Thymus (tissue), 11 donors: ENCODE data around the gene EPB41L4A. TPM values are rescaled to one million over a fixed set of nuclear protein-coding genes. Genes with fewer than 3 reads are reported as not detected.

ENCODE experiments used
- DNase-seq, 9 donors: peaks; one replicate each; pipeline ENCODE4 v3.0.0-alpha.2; 2013; ENCODE audit warnings: low spot score in 9 of 9, low read depth in 6 of 9, missing footprints in 1 of 9
- H3K27ac ChIP-seq, 2 donors: one replicate each; pipeline ENCODE4 v1.5.1; 2013; ENCODE audit warnings: control low read depth in 1 of 2, low read depth in 1 of 2, low read length in 1 of 2, mild to moderate bottlenecking in 1 of 2, moderate library complexity in 1 of 2
- H3K27me3 ChIP-seq, 2 donors: one replicate each; pipeline ENCODE4 v1.5.1; 2013; ENCODE audit warnings: low read length in 1 of 2; ENCODE audit not compliant: control insufficient read depth in 2 of 2, insufficient read depth in 1 of 2
- H3K36me3 ChIP-seq, 2 donors: one replicate each; pipeline ENCODE4 v1.5.1; 2013; ENCODE audit warnings: low read length in 1 of 2, mild to moderate bottlenecking in 1 of 2, moderate library complexity in 1 of 2; ENCODE audit not compliant: control insufficient read depth in 2 of 2, insufficient read depth in 2 of 2
- H3K4me1 ChIP-seq, 2 donors: one replicate each; pipeline ENCODE4 v1.5.1; 2013; ENCODE audit warnings: low read length in 2 of 2; ENCODE audit not compliant: control insufficient read depth in 2 of 2, insufficient read depth in 2 of 2
- H3K4me3 ChIP-seq, 2 donors: one replicate each; pipeline ENCODE4 v1.5.1; 2013; ENCODE audit warnings: low read length in 2 of 2, control low read depth in 1 of 2, mild to moderate bottlenecking in 1 of 2
- H3K9me3 ChIP-seq, 2 donors: one replicate each; pipeline ENCODE4 v1.5.1; 2013; ENCODE audit warnings: low read length in 1 of 2, mild to moderate bottlenecking in 1 of 2; ENCODE audit not compliant: control insufficient read depth in 2 of 2, insufficient read depth in 1 of 2
- WGBS: extraction: QIAGEN DNeasy Blood & Tissue Kit; methylation state at CpG from one replicate; pipeline ENCODE4 v1.1.7; 2013; 5-methylcytosine and 5-hydroxymethylcytosine counted together
- polyA plus RNA-seq: library from polyadenylated mRNA; stranded (reverse); fragments of 200-250 nt; gene quantifications from one replicate; pipeline ENCODE4 v1.2.3, GENCODE V29; 2013
- total RNA-seq: library from RNA; stranded (reverse); fragments of 120-200 nt; gene quantifications from one replicate; pipeline ENCODE4 v1.2.4, GENCODE V29; 2013
- donor health status: healthy.

EPB41L4A gene
- total and polyA plus RNA-seq, 2 donors, result 4.8 to 5.2 TPM

- Histone ChIP-seq H3K4me3 (no peak overlapping the region), H3K27me3 (no peaks in the 10 kb centered on the region), H3K27ac (no peak overlapping the region), H3K4me1 (no peaks in the 10 kb centered on the region), H3K9me3 (no peaks in the 10 kb centered on the region), H3K36me3 (no peaks in the 10 kb centered on the region)
- WGBS, result 91% methylated on average over 5 of the region's 5 CpGs
- no peak for DNase-seq
Measured at GRCh38 chr5:112338681-112339337, 80.3 kb downstream of the EPB41L4A start.

GRCh38 chr5:112333331-112333781 lies 85.7 kb downstream of the EPB41L4A start:
- H3K4me1 ChIP-seq, result no peaks in the 10 kb centered on the region
- no peaks in the 10 kb centered on the region for H3K27me3 ChIP-seq
- H3K4me3 ChIP-seq, result no peak overlapping the region
- WGBS, result 40% methylated on average over 5 of the region's 5 CpGs
- H3K9me3 ChIP-seq, result no peaks in the 10 kb centered on the region
- no peak for DNase-seq
- no peak overlapping the region for H3K27ac ChIP-seq
- H3K36me3 ChIP-seq, result no peaks in the 10 kb centered on the region

- Histone ChIP-seq H3K4me3 (no peak overlapping the region), H3K27ac (no peak overlapping the region), H3K36me3 (no peaks in the 10 kb centered on the region), H3K27me3 (no peaks in the 10 kb centered on the region), H3K4me1 (no peaks in the 10 kb centered on the region), H3K9me3 (no peaks in the 10 kb centered on the region)
- no peak for DNase-seq
- WGBS, result 69% methylated on average over 2 of the region's 2 CpGs
Measured at GRCh38 chr5:112331892-112332291, 87.2 kb downstream of the EPB41L4A start.

GRCh38 chr5:112329419-112330090 lies 89.5 kb downstream of the EPB41L4A start:
- Histone ChIP-seq H3K4me1 (no peaks in the 10 kb centered on the region), H3K9me3 (no peaks in the 10 kb centered on the region), H3K36me3 (no peaks in the 10 kb centered on the region), H3K27me3 (no peaks in the 10 kb centered on the region), H3K27ac (no peak overlapping the region), H3K4me3 (no peak overlapping the region)
- no peak for DNase-seq
- WGBS, result 25% methylated on average over 5 of the region's 5 CpGs

- Histone ChIP-seq H3K36me3 (no peaks in the 10 kb centered on the region), H3K9me3 (no peaks in the 10 kb centered on the region), H3K4me3 (no peak overlapping the region), H3K27me3 (no peaks in the 10 kb centered on the region), H3K27ac (no peak overlapping the region), H3K4me1 (no peaks in the 10 kb centered on the region)
- no peak for DNase-seq
Measured at GRCh38 chr5:112323166-112323565, 95.9 kb downstream of the EPB41L4A start.

- no peaks in the 10 kb centered on the region for H3K27me3 ChIP-seq
- no peaks in the 10 kb centered on the region for H3K36me3 ChIP-seq
- H3K27ac ChIP-seq, result no peak overlapping the region
- WGBS, result 93% methylated on average over 3 of the region's 3 CpGs
- H3K9me3 ChIP-seq, result no peaks in the 10 kb centered on the region
- DNase-seq, result no peak
- H3K4me1 ChIP-seq, result no peaks in the 10 kb centered on the region
- no peak overlapping the region for H3K4me3 ChIP-seq
Measured at GRCh38 chr5:112320408-112320807, 98.7 kb downstream of the EPB41L4A start.

- no peaks in the 10 kb centered on the region for H3K9me3 ChIP-seq
- no peaks in the 10 kb centered on the region for H3K4me1 ChIP-seq
- no peak overlapping the region for H3K27ac ChIP-seq
- no peaks in the 10 kb centered on the region for H3K36me3 ChIP-seq
- no peaks in the 10 kb centered on the region for H3K27me3 ChIP-seq
- 77% methylated on average over 2 of the region's 2 CpGs for WGBS
- no peak for DNase-seq
- H3K4me3 ChIP-seq, result no peak overlapping the region
Measured at GRCh38 chr5:112318346-112318745, 100.7 kb downstream of the EPB41L4A start.

- no peaks in the 10 kb centered on the region for H3K36me3 ChIP-seq
- H3K4me3 ChIP-seq, result no peak overlapping the region
- H3K27me3 ChIP-seq, result no peaks in the 10 kb centered on the region
- DNase-seq, result no peak
- WGBS, result 97% methylated on average over 1 of the region's 1 CpG
- no peaks in the 10 kb centered on the region for H3K9me3 ChIP-seq
- no peaks in the 10 kb centered on the region for H3K4me1 ChIP-seq
- H3K27ac ChIP-seq, result no peak overlapping the region
Measured at GRCh38 chr5:112317866-112318265, 101.2 kb downstream of the EPB41L4A start.

- no peak overlapping the region for H3K4me3 ChIP-seq
- 82% methylated on average over 2 of the region's 2 CpGs for WGBS
- H3K27me3 ChIP-seq, result no peaks in the 10 kb centered on the region
- no peak for DNase-seq
- no peak overlapping the region for H3K27ac ChIP-seq
- H3K36me3 ChIP-seq, result no peaks in the 10 kb centered on the region
- no peaks in the 10 kb centered on the region for H3K9me3 ChIP-seq
- no peaks in the 10 kb centered on the region for H3K4me1 ChIP-seq
Measured at GRCh38 chr5:112316731-112317130, 102.3 kb downstream of the EPB41L4A start.
